ENCODE data around the gene KIF26B.

Gene KIF26B

GRCh38 chr1:245201201-245201600 is 46.4 kb downstream of the KIF26B start:
- no peak overlapping the region for H3K4me3 ChIP-seq (ENCODE audit: low read depth, low read length)
- no peak for DNase-seq (ENCODE audit: low read depth)
- no peak for TF ChIP-seq CTCF (IDR thresholded peaks at IDR 0.05; ENCODE audit: control insufficient read depth, extremely low read depth, insufficient read depth)

GRCh38 chr1:245201827-245202226 is 47.0 kb downstream of the KIF26B start:
- no peak for DNase-seq (ENCODE audit: low read depth)
- TF ChIP-seq CTCF (IDR thresholded peaks at IDR 0.05; ENCODE audit: control insufficient read depth, extremely low read depth, insufficient read depth): no peak
- H3K4me3 ChIP-seq (ENCODE audit: low read depth, low read length): no peak overlapping the region

- H3K4me3 ChIP-seq (ENCODE audit: low read depth, low read length): no peak overlapping the region
- no peak for DNase-seq (ENCODE audit: low read depth)
- no peak for TF ChIP-seq CTCF (IDR thresholded peaks at IDR 0.05; ENCODE audit: control insufficient read depth, extremely low read depth, insufficient read depth)
These were observed 50.6 kb downstream of the KIF26B start for GRCh38 chr1:245205396-245205795.

GRCh38 chr1:245205864-245206263 is 51.1 kb downstream of the KIF26B start:
- no peak for TF ChIP-seq CTCF (IDR thresholded peaks at IDR 0.05; ENCODE audit: control insufficient read depth, extremely low read depth, insufficient read depth)
- no peak for DNase-seq (ENCODE audit: low read depth)
- no peak overlapping the region for H3K4me3 ChIP-seq (ENCODE audit: low read depth, low read length)

- TF ChIP-seq CTCF (IDR thresholded peaks at IDR 0.05; ENCODE audit: control insufficient read depth, extremely low read depth, insufficient read depth): no peak
- H3K4me3 ChIP-seq (ENCODE audit: low read depth, low read length): no peak overlapping the region
- DNase-seq (ENCODE audit: low read depth): no peak
These were observed 52.4 kb downstream of the KIF26B start for GRCh38 chr1:245207056-245207638.

- no peak for TF ChIP-seq CTCF (IDR thresholded peaks at IDR 0.05; ENCODE audit: control insufficient read depth, extremely low read depth, insufficient read depth)
These were observed 53.0 kb downstream of the KIF26B start for GRCh38 chr1:245207801-245208200.

More at GRCh38 chr1:245207801-245208200, 53.0 kb downstream of the KIF26B start:
- no peak for DNase-seq (ENCODE audit: low read depth)
- no peak overlapping the region for H3K4me3 ChIP-seq (ENCODE audit: low read depth, low read length)

Data from LNCaP clone FGC (cell line).